GM21515 (cell line): ENCODE data around the gene FOXJ1.

ENCODE experiments used
- ATAC-seq: cut with Tn5 transposase; IDR thresholded peaks from one replicate; pipeline ENCODE4 v1.9.1; 2021; ENCODE audit not compliant: unreplicated experiment

The FOXJ1 gene

GRCh38 chr17:76092526-76093413 lies 48.3 kb downstream of the FOXJ1 start:
- no peak for ATAC-seq

GRCh38 chr17:76091526-76092286 lies 49.3 kb downstream of the FOXJ1 start:
- no peak for ATAC-seq

GRCh38 chr17:76090517-76091129 lies 50.4 kb downstream of the FOXJ1 start:
- ATAC-seq = no peak

GRCh38 chr17:76089680-76090516 lies 51.1 kb downstream of the FOXJ1 start:
- no peak for ATAC-seq

- ATAC-seq = no peak
These were observed 52.0 kb downstream of the FOXJ1 start for GRCh38 chr17:76088868-76089576.

GRCh38 chr17:76088041-76088867 lies 52.8 kb downstream of the FOXJ1 start:
- no peak for ATAC-seq

- ATAC-seq = no peak
These were observed 53.5 kb downstream of the FOXJ1 start for GRCh38 chr17:76087531-76087930.

- no peak for ATAC-seq
These were observed 54.7 kb downstream of the FOXJ1 start for GRCh38 chr17:76086384-76086783.
